Stomach (tissue), 4 donors: ENCODE results near the gene MAN2C1.

ENCODE experiments used
- EP300 ChIP-seq: sonication (generic); formaldehyde crosslinking; IDR thresholded peaks from one replicate; pipeline ENCODE4 v1.6.1; 2017; ENCODE audit warnings: antibody characterized with exemption
- POLR2A ChIP-seq, 4 donors: fragments of 450-650 bp; IDR thresholded peaks; one replicate each; pipeline ENCODE4 v1.6.1; 2016; ENCODE audit warnings: antibody characterized with exemption in 4 of 4, control low read depth in 2 of 4, mild to moderate bottlenecking in 1 of 4, moderate library complexity in 1 of 4
- POLR2AphosphoS5 ChIP-seq, 3 donors: sonication (generic); formaldehyde crosslinking; IDR thresholded peaks; one replicate each; pipeline ENCODE4 v1.6.1; 2016; ENCODE audit warnings: antibody characterized with exemption in 3 of 3
- TF ChIP-seq, protein P1 (sequence below), 7 experiments: fragments of 450-650 bp in 4 of 7; fragments of 200-600 bp in 3 of 7; sonication (generic) in 3 of 7; IDR thresholded peaks; one replicate each; pipeline ENCODE4 v1.5.1; 2016 to 2019; ENCODE audit warnings: antibody characterized with exemption in 7 of 7, control low read depth in 2 of 7, mild to moderate bottlenecking in 1 of 7

GRCh38 chr15:75339531-75340240, 28.7 kb downstream of the MAN2C1 start:
- TF ChIP-seq, protein P1, sequence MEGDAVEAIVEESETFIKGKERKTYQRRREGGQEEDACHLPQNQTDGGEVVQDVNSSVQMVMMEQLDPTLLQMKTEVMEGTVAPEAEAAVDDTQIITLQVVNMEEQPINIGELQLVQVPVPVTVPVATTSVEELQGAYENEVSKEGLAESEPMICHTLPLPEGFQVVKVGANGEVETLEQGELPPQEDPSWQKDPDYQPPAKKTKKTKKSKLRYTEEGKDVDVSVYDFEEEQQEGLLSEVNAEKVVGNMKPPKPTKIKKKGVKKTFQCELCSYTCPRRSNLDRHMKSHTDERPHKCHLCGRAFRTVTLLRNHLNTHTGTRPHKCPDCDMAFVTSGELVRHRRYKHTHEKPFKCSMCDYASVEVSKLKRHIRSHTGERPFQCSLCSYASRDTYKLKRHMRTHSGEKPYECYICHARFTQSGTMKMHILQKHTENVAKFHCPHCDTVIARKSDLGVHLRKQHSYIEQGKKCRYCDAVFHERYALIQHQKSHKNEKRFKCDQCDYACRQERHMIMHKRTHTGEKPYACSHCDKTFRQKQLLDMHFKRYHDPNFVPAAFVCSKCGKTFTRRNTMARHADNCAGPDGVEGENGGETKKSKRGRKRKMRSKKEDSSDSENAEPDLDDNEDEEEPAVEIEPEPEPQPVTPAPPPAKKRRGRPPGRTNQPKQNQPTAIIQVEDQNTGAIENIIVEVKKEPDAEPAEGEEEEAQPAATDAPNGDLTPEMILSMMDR (IDR thresholded peaks at IDR 0.05), result no peak
- TF ChIP-seq POLR2A (IDR thresholded peaks at IDR 0.05) (no peak), EP300 (no peak), POLR2AphosphoS5 (IDR thresholded peaks at IDR 0.05) (no peak)
